ENCODE measurements around the gene ATN1. TPM values are rescaled to one million over a fixed set of nuclear protein-coding genes. Genes with fewer than 3 reads are reported as not detected.

Gene ATN1
- polyA plus RNA-seq, 3 donors, result 0.40 to 10.6 TPM; not detected in 1

GRCh38 chr12:6939191-6939540, 11.4 kb downstream of the ATN1 start:
- DNase-seq, result no peak
- peaks cover 9 to 19% of the 10 kb centered on the region in 2 donors for H3K36me3 Mint-ChIP-seq
- 100% methylated on average over 2 of the region's 2 CpGs for WGBS (ENCODE audit: insufficient coverage)
- no peak overlapping the region for H3K4me2 ChIP-seq (replicated peaks; ENCODE audit: extremely low read depth, low read length, poor library complexity, severe bottlenecking)
- no peaks in the 10 kb centered on the region for H3K27me3 ChIP-seq (ENCODE audit: control insufficient read depth in 2 of 2, insufficient read depth in 2 of 2, low read length in 2 of 2)
- no peaks in the 10 kb centered on the region for H3K9me3 ChIP-seq (replicated peaks in 1 of 2; ENCODE audit: control insufficient read depth in 1 of 2, insufficient read depth in 1 of 2, low read length in 2 of 2)
- peak overlapping the region in 3 of 7 donors; percentile 3 to 78 (median 31) for H3K27ac Mint-ChIP-seq
- no peak overlapping the region for H3K4me3 ChIP-seq (replicated peaks in 1 of 3; ENCODE audit: low read depth in 2 of 3, low read length in 3 of 3)
- no peaks in the 10 kb centered on the region for H3K9me3 Mint-ChIP-seq
- no peaks in the 10 kb centered on the region for H3K27me3 Mint-ChIP-seq (ENCODE audit: low read depth in 3 of 3)
- peaks cover 47% of the 10 kb centered on the region for H3K4me1 Mint-ChIP-seq
- intact Hi-C loops (cut with micrococcal nuclease), result loop anchor here (2.0 to 5.0 kb wide), 2 partner anchors 32 to 33 kb away; partner anchors contain the start of genes EMG1 (in 2 of the 2) and PHB2 (in 2 of the 2)
- H3K79me2 ChIP-seq (ENCODE audit: insufficient read depth, low read length), result peaks cover 11% of the 10 kb centered on the region
- H4K20me1 ChIP-seq (ENCODE audit: insufficient read depth, low read length), result no peaks in the 10 kb centered on the region
- peaks cover 49 to 56% of the 10 kb centered on the region in 2 donors for H3K4me1 ChIP-seq (ENCODE audit: control insufficient read depth in 1 of 2, insufficient read depth in 2 of 2, low read length in 2 of 2)
- no peak overlapping the region for H3K4me3 Mint-ChIP-seq
- no peak for TF ChIP-seq CTCF (IDR thresholded peaks at IDR 0.05)
- no peak overlapping the region for H2AFZ ChIP-seq (ENCODE audit: insufficient read depth, low read depth, low read length, poor library complexity, severe bottlenecking)
- H3K27ac ChIP-seq (ENCODE audit: low read depth in 1 of 2, low read length in 2 of 2), result no peak overlapping the region
- H3K36me3 ChIP-seq (replicated peaks in 1 of 2; ENCODE audit: control insufficient read depth in 1 of 2, insufficient read depth in 2 of 2, low read length in 2 of 2), result no peaks in the 10 kb centered on the region
- no peak overlapping the region for H3K9ac ChIP-seq (ENCODE audit: insufficient read depth, low read length, poor library complexity, severe bottlenecking)

- H3K9me3 ChIP-seq (replicated peaks in 1 of 2; ENCODE audit: control insufficient read depth in 1 of 2, insufficient read depth in 1 of 2, low read length in 2 of 2), result no peaks in the 10 kb centered on the region
- H4K20me1 ChIP-seq (ENCODE audit: insufficient read depth, low read length), result no peaks in the 10 kb centered on the region
- 98% methylated on average over 9 of the region's 12 CpGs for WGBS (ENCODE audit: insufficient coverage)
- peaks cover 11% of the 10 kb centered on the region for H3K79me2 ChIP-seq (ENCODE audit: insufficient read depth, low read length)
- Mint-ChIP-seq H3K4me3 (no peak overlapping the region), H3K4me1 (peaks cover 48% of the 10 kb centered on the region), H3K9me3 (peaks cover 0 to 2% (median 0%) of the 10 kb centered on the region in 7 donors), H3K27ac (no peak overlapping the region), H3K27me3 (ENCODE audit: low read depth in 3 of 3) (peaks cover 0 to 2% (median 0%) of the 10 kb centered on the region in 3 donors), H3K36me3 (peaks cover 1 to 3% of the 10 kb centered on the region in 2 donors)
- intact Hi-C loops (cut with micrococcal nuclease), result loop anchor here in 1 of 2 donors (5.0 kb wide), 1 partner anchor 69 kb away; the partner anchor contains the start of gene SPSB2
- H3K27me3 ChIP-seq (ENCODE audit: control insufficient read depth in 2 of 2, insufficient read depth in 2 of 2, low read length in 2 of 2), result no peaks in the 10 kb centered on the region
- no peak overlapping the region for H3K9ac ChIP-seq (ENCODE audit: insufficient read depth, low read length, poor library complexity, severe bottlenecking)
- H3K4me2 ChIP-seq (replicated peaks; ENCODE audit: extremely low read depth, low read length, poor library complexity, severe bottlenecking), result no peak overlapping the region
- peaks cover 50 to 58% of the 10 kb centered on the region in 2 donors for H3K4me1 ChIP-seq (ENCODE audit: control insufficient read depth in 1 of 2, insufficient read depth in 2 of 2, low read length in 2 of 2)
- DNase-seq, result peak in 1 of 3 donors; percentile 6
- no peak overlapping the region for H3K4me3 ChIP-seq (replicated peaks in 1 of 3; ENCODE audit: low read depth in 2 of 3, low read length in 3 of 3)
- H3K27ac ChIP-seq (ENCODE audit: low read depth in 1 of 2, low read length in 2 of 2), result no peak overlapping the region
- TF ChIP-seq CTCF (IDR thresholded peaks at IDR 0.05), result no peak
- H2AFZ ChIP-seq (ENCODE audit: insufficient read depth, low read depth, low read length, poor library complexity, severe bottlenecking), result no peak overlapping the region
- no peaks in the 10 kb centered on the region for H3K36me3 ChIP-seq (replicated peaks in 1 of 2; ENCODE audit: control insufficient read depth in 1 of 2, insufficient read depth in 2 of 2, low read length in 2 of 2)
Measured at GRCh38 chr12:6941267-6941666, 13.5 kb downstream of the ATN1 start.
